HepG2 (cell line): ENCODE results near the gene GRM5. TPM values are rescaled to one million over a fixed set of nuclear protein-coding genes. Genes with fewer than 3 reads are reported as not detected.
A peak's percentile ranks its signal among the peaks of the same experiment; 100 is the strongest.

ENCODE experiments used
- ATAC-seq: fragments of 200-7000 bp; cut with Tn5 transposase; 3 replicates; pipeline ENCODE4 v1.9.1; 2020; ENCODE audit warnings: mild to moderate bottlenecking, moderate library complexity
- BruUV-seq: library from RNA; stranded (reverse); fragments of 400-500 nt; replicated peaks from 2 replicates; lab custom pipeline; 2021; lab: Mats Ljungman, UMichigan
- CTCF ChIA-PET: fragments of 300-600 bp; formaldehyde crosslinking; extraction: SDS; loops from one replicate; lab custom pipeline; 2021; ENCODE audit warnings: low total read pairs, inconsistent platforms, low intra/inter-chr PET ratio; lab: Yijun Ruan, JAX
- POLR2A ChIA-PET: fragments of 350-600 bp; sonication (Branson Sonifier 250); formaldehyde crosslinking; loops from one replicate; lab custom pipeline; 2020; ENCODE audit warnings: antibody characterized with exemption, inconsistent platforms; lab: Yijun Ruan, JAX
- DNase-seq: peaks from one replicate; pipeline ENCODE4 v3.0.0-alpha.2; 2015; ENCODE audit warnings: low spot score
- FAIRE-seq: peaks from 3 replicates; lab custom pipeline; 2011; peaks lifted over from hg19 to GRCh38; lab: Jason Lieb, UNC
- H2AFZ ChIP-seq: one replicate; pipeline ENCODE4 v1.6.1; 2011; ENCODE audit warnings: low read length, inconsistent platforms
- H3K27ac ChIP-seq: fragments of 300-600 bp; 3 replicates; pipeline ENCODE4 v1.8.0; 2011; ENCODE audit warnings: mixed run types, mild to moderate bottlenecking, mixed read lengths, low read length, inconsistent platforms; ENCODE audit not compliant: insufficient read depth; ENCODE audit errors: extremely low read length
- H3K27me3 ChIP-seq, 2 experiments: fragments of 200-600 bp in 1 of 2; 2 replicates in 1 of 2; 3 replicates in 1 of 2; pipeline versions ENCODE4 v1.6.0 to v1.8.0; 2011; ENCODE audit warnings: low read length in 2 of 2, mild to moderate bottlenecking in 2 of 2, moderate library complexity in 2 of 2, inconsistent platforms in 1 of 2; ENCODE audit not compliant: insufficient read depth in 2 of 2, control insufficient read depth in 1 of 2
- H3K36me3 ChIP-seq, 2 experiments: fragments of 200-600 bp in 1 of 2; replicated peaks in 1 of 2; 2 replicates in 1 of 2; 3 replicates in 1 of 2; pipeline versions ENCODE4 v1.5.1 to v1.8.0; 2011; ENCODE audit warnings: low read length in 2 of 2, inconsistent platforms in 1 of 2; ENCODE audit not compliant: insufficient read depth in 2 of 2, control insufficient read depth in 1 of 2
- H3K4me1 ChIP-seq: 2 replicates; pipeline ENCODE4 v1.5.1; 2012; ENCODE audit warnings: low read length, inconsistent platforms; ENCODE audit not compliant: insufficient read depth
- H3K4me2 ChIP-seq: 2 replicates; pipeline ENCODE4 v1.6.0; 2011; ENCODE audit warnings: low read depth, low read length, inconsistent platforms
- H3K4me3 ChIP-seq, 3 experiments: fragments of 200-600 bp in 1 of 3; sonication (generic), shearing (Covaris generic) in 1 of 3; replicated peaks in 1 of 3; 2 replicates each; pipeline ENCODE4 v1.5.1; 2011 to 2016; ENCODE audit warnings: low read length in 3 of 3, inconsistent platforms in 2 of 3, low read depth in 2 of 3, mild to moderate bottlenecking in 2 of 3, control low read depth in 1 of 3, mixed read lengths in 1 of 3; ENCODE audit not compliant: insufficient read depth in 1 of 3
- H3K79me2 ChIP-seq: one replicate; pipeline ENCODE4 v1.6.1; 2011; ENCODE audit warnings: low read length, inconsistent platforms; ENCODE audit not compliant: insufficient read depth
- H3K9ac ChIP-seq: 2 replicates; pipeline ENCODE4 v1.6.0; 2011; ENCODE audit warnings: mild to moderate bottlenecking, low read depth, low read length, inconsistent platforms; ENCODE audit not compliant: insufficient read depth
- H3K9me3 ChIP-seq: 2 replicates; pipeline ENCODE4 v1.5.1; 2012; ENCODE audit warnings: mild to moderate bottlenecking, low read length
- H4K20me1 ChIP-seq: 2 replicates; pipeline ENCODE4 v1.6.0; 2011; ENCODE audit warnings: inconsistent platforms, mild to moderate bottlenecking, low read length, moderate library complexity; ENCODE audit not compliant: insufficient read depth
- CHCHD3 ChIP-seq: sonication (generic); formaldehyde crosslinking; IDR thresholded peaks from 2 replicates; pipeline ENCODE4 v1.8.0; 2022; ENCODE audit warnings: mild to moderate bottlenecking, missing genetic modification reagents, moderate library complexity
- CREM ChIP-seq, 2 experiments: sonication (generic) in 1 of 2; formaldehyde crosslinking in 1 of 2; IDR thresholded peaks; 2 replicates each; pipeline versions ENCODE4 v1.4.0 to v1.6.1; 2016 to 2020; ENCODE audit warnings: antibody characterized with exemption in 1 of 2, mild to moderate bottlenecking in 1 of 2, missing genetic modification reagents in 1 of 2
- ISL2 ChIP-seq: sonication (generic); formaldehyde crosslinking; IDR thresholded peaks from 2 replicates; pipeline ENCODE4 v1.5.0; 2020; ENCODE audit warnings: missing genetic modification reagents
- MTF2 ChIP-seq: sonication (generic); formaldehyde crosslinking; IDR thresholded peaks from 2 replicates; pipeline ENCODE4 v1.5.0; 2020; ENCODE audit warnings: missing genetic modification reagents, borderline replicate concordance
- POLR2AphosphoS2 ChIP-seq: IDR thresholded peaks from 2 replicates; pipeline ENCODE4 v1.6.1; 2011; ENCODE audit warnings: low read depth, low read length, improper control_type of control experiment
- RXRB ChIP-seq: IDR thresholded peaks from 2 replicates; pipeline ENCODE4 v1.6.1; 2016; ENCODE audit warnings: borderline replicate concordance, missing genetic modification reagents, missing compliant biosample characterization
- SMYD3 ChIP-seq: sonication (generic); formaldehyde crosslinking; IDR thresholded peaks from 2 replicates; pipeline ENCODE4 v1.8.1; 2023; ENCODE audit warnings: mild to moderate bottlenecking, missing genetic modification reagents
- SRY ChIP-seq: sonication (generic); formaldehyde crosslinking; IDR thresholded peaks from 2 replicates; pipeline ENCODE4 v1.8.0; 2022; ENCODE audit warnings: mild to moderate bottlenecking, missing genetic modification reagents
- ZNF30 ChIP-seq: sonication (generic); formaldehyde crosslinking; IDR thresholded peaks from 2 replicates; pipeline ENCODE4 v1.5.0; 2020; ENCODE audit warnings: mild to moderate bottlenecking, missing genetic modification reagents
- ZNF337 ChIP-seq: sonication (generic); formaldehyde crosslinking; IDR thresholded peaks from 2 replicates; pipeline ENCODE4 v1.5.1; 2020; ENCODE audit warnings: missing genetic modification reagents, low read depth, mild to moderate bottlenecking, borderline replicate concordance
- ZNF44 ChIP-seq: sonication (generic); formaldehyde crosslinking; IDR thresholded peaks from 2 replicates; pipeline ENCODE4 v1.5.1; 2020; ENCODE audit warnings: mild to moderate bottlenecking, missing genetic modification reagents
- ZNF530 ChIP-seq: sonication (generic); formaldehyde crosslinking; IDR thresholded peaks from 2 replicates; pipeline ENCODE4 v1.5.0; 2020; ENCODE audit warnings: low read depth, mild to moderate bottlenecking, missing genetic modification reagents
- ZNF549 ChIP-seq: sonication (generic); formaldehyde crosslinking; IDR thresholded peaks from 2 replicates; pipeline ENCODE4 v1.5.0; 2020; ENCODE audit warnings: missing genetic modification reagents
- ZNF605 ChIP-seq: sonication (generic); formaldehyde crosslinking; IDR thresholded peaks from 2 replicates; pipeline ENCODE4 v1.8.0; 2022; ENCODE audit warnings: mild to moderate bottlenecking, missing genetic modification reagents
- ZNF629 ChIP-seq: sonication (generic); formaldehyde crosslinking; conservative IDR thresholded peaks from 2 replicates; pipeline ENCODE4 v1.5.0; 2020; ENCODE audit warnings: missing genetic modification reagents
- ZNF747 ChIP-seq: sonication (generic); formaldehyde crosslinking; IDR thresholded peaks from 2 replicates; pipeline ENCODE4 v1.8.1; 2023; ENCODE audit warnings: missing genetic modification reagents, mild to moderate bottlenecking, borderline replicate concordance
- WGBS: methylation state at CpG from one replicate; pipeline ENCODE4 v1.1.6; 2017; ENCODE audit warnings: low lambda C conversion rate; 5-methylcytosine and 5-hydroxymethylcytosine counted together
- in situ Hi-C: cut with HindIII; loops from 2 replicates; pipeline ENCODE4 v1.10.0; 2017; ENCODE audit warnings: low pct_unique_long_range_greater_than_20kb; ENCODE audit not compliant: extremely low pct_ligation_motif_present
- intact Hi-C: fragments of 100-400 bp; cut with micrococcal nuclease; formaldehyde crosslinking; loops from one replicate; pipeline ENCODE4 v1.10.0; 2022; ENCODE audit not compliant: unreplicated experiment
- polyA plus RNA-seq, 8 experiments: library from polyadenylated mRNA; depleted of rRNA in 3 of 8; stranded (reverse) in 7 of 8; unstranded in 1 of 8; fragments of >200 nt; fragmentation: Illumina TruSeq in 4 of 8; extraction: Trizol in 4 of 8; gene quantifications; 2 replicates each; pipeline versions ENCODE4 v1.2.1 to v1.2.3, GENCODE V29; 2011 to 2016; ENCODE audit warnings: low read depth in 4 of 8, missing spikeins in 1 of 8, mixed read lengths in 1 of 8; ENCODE audit not compliant: insufficient read depth in 1 of 8
- total RNA-seq, 5 experiments: library from RNA; depleted of rRNA; stranded (reverse); fragments of >200 nt; fragmentation: Illumina TruSeq; extraction: Trizol; gene quantifications; 2 replicates each; pipeline ENCODE4 v1.2.3, GENCODE V29; 2016; ENCODE audit warnings: low read depth in 1 of 5
- TF ChIP-seq, protein P1 (sequence below): sonication (generic); formaldehyde crosslinking; IDR thresholded peaks from 2 replicates; pipeline ENCODE4 v1.5.0; 2020; ENCODE audit warnings: mild to moderate bottlenecking, missing genetic modification reagents, moderate library complexity
- TF ChIP-seq, protein P2 (sequence below): IDR thresholded peaks from 2 replicates; pipeline ENCODE4 v1.6.1; 2016; ENCODE audit warnings: mild to moderate bottlenecking

GRM5 gene
- total and polyA plus RNA-seq, 2 of the 13 experiments (the other 11 are each of a cell fraction or from before 2014, with no cell fraction given), result not detected

DNA sequence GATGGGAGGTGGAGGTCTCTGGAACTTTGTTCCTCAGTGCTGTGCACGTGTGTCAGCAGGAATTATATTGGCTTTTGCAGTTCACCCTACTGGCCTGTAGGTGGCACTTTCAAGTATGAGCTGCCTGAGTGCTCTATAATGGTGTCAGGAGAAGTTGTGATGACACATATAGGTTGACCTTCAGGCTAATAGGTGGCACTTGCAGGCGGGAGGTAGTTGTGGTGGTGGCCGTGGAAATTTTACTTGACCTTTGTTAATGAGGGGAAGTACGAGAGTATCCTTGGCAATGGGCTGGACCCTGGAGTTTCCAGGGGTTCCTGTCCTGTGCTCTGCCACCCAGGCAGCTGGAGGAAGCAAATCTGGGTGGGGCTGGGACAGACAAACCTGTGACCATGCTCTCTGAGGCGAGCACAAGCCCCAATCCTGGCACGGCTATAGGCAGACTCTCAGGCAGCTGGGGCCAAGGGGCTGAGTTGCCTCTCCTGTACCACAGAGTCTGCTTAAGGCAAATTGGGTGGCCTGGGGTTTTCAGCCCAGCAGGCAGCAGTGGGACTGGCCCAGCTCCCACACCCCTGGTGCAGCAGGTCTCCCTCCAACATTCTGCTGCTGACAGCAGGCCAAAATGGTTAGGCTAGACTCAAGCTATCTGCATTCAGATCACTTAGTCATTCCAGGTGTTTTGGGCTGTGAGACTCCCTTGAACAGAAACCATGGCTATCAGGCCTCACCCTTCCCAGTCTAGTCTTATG is 580.7 kb downstream of the GRM5 start (continued):
- TF ChIP-seq, protein P1, sequence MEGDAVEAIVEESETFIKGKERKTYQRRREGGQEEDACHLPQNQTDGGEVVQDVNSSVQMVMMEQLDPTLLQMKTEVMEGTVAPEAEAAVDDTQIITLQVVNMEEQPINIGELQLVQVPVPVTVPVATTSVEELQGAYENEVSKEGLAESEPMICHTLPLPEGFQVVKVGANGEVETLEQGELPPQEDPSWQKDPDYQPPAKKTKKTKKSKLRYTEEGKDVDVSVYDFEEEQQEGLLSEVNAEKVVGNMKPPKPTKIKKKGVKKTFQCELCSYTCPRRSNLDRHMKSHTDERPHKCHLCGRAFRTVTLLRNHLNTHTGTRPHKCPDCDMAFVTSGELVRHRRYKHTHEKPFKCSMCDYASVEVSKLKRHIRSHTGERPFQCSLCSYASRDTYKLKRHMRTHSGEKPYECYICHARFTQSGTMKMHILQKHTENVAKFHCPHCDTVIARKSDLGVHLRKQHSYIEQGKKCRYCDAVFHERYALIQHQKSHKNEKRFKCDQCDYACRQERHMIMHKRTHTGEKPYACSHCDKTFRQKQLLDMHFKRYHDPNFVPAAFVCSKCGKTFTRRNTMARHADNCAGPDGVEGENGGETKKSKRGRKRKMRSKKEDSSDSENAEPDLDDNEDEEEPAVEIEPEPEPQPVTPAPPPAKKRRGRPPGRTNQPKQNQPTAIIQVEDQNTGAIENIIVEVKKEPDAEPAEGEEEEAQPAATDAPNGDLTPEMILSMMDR (CRISPR knock-in tag), result peak; percentile 69
- TF ChIP-seq ZNF337 (CRISPR knock-in tag), result no peak
- TF ChIP-seq SMYD3, result no peak
- TF ChIP-seq POLR2AphosphoS2, result no peak

DNA sequence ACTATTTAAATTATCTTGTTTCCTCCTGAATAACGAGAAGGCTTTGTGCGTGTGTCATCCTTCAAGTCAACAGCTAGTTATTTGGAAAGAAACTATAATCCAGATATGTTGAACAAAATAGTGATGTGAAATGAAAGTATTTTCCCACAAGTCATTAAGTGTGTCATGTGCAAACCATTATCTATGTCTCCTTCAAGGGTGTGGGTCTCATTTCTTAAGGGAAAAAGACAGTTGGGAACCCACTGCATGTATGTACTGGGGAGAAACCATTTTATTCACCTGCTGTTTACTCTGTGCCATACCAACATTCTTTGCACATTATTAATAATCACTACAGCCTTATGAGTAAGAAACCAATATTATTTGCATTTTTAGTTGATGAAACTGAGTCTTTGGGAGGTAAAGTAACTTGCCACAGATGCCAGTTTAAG is 582.9 kb downstream of the GRM5 start:
- no peaks in the 10 kb centered on the region for H3K4me1 ChIP-seq
- H3K9me3 ChIP-seq, result no peaks in the 10 kb centered on the region
- no peak for ATAC-seq
- POLR2A ChIA-PET, result no interaction called here
- no peak overlapping the region for H3K9ac ChIP-seq
- WGBS, result 0% methylated on average over 2 of the region's 2 CpGs
- BruUV-seq, result no TSS peak
- FAIRE-seq, result no peak
- H3K4me3 ChIP-seq, result no peak overlapping the region
- no peak overlapping the region for H2AFZ ChIP-seq
- no peaks in the 10 kb centered on the region for H3K27me3 ChIP-seq
- TF ChIP-seq RXRB (no peak), CREM (IDR thresholded peaks at IDR 0.05) (no peak), CREM (CRISPR knock-in tag; IDR thresholded peaks at IDR 0.05) (no peak), ZNF549 (CRISPR knock-in tag) (no peak), ISL2 (CRISPR knock-in tag) (no peak), ZNF530 (CRISPR knock-in tag) (no peak), ZNF629 (CRISPR knock-in tag) (no peak), SRY (CRISPR knock-in tag) (no peak), CHCHD3 (CRISPR knock-in tag) (no peak), ZNF44 (no peak), ZNF605 (CRISPR knock-in tag) (no peak), ZNF747 (CRISPR knock-in tag) (no peak), ZNF30 (no peak), MTF2 (CRISPR knock-in tag) (no peak)
- TF ChIP-seq, protein P2, sequence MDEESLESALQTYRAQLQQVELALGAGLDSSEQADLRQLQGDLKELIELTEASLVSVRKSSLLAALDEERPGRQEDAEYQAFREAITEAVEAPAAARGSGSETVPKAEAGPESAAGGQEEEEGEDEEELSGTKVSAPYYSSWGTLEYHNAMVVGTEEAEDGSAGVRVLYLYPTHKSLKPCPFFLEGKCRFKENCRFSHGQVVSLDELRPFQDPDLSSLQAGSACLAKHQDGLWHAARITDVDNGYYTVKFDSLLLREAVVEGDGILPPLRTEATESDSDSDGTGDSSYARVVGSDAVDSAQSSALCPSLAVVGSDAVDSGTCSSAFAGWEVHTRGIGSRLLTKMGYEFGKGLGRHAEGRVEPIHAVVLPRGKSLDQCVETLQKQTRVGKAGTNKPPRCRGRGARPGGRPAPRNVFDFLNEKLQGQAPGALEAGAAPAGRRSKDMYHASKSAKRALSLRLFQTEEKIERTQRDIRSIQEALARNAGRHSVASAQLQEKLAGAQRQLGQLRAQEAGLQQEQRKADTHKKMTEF (CRISPR knock-in tag), result no peak
- TF ChIP-seq, all 625 proteins: peak for 0
- H4K20me1 ChIP-seq, result no peaks in the 10 kb centered on the region
- no peak overlapping the region for H3K4me2 ChIP-seq
- no peaks in the 10 kb centered on the region for H3K79me2 ChIP-seq
- intact Hi-C loops (loop anchor here (10.0 kb wide), 1 partner anchor 402 kb away; no protein-coding TSS in a partner anchor), in situ Hi-C loops (no loop called here)
- no peak for DNase-seq
- no peaks in the 10 kb centered on the region for H3K36me3 ChIP-seq
- no peak overlapping the region for H3K27ac ChIP-seq
- CTCF ChIA-PET, result no interaction called here
